HG03108 (cell line): ENCODE data around the gene MRPS15.

Experiments used
- ATAC-seq: cut with Tn5 transposase; IDR thresholded peaks from one replicate; pipeline ENCODE4 v1.9.1; 2021; ENCODE audit warnings: moderate library complexity; ENCODE audit not compliant: unreplicated experiment

The MRPS15 gene

GRCh38 chr1:36432616-36433015 is 31.6 kb downstream of the MRPS15 start:
- ATAC-seq: no peak

- no peak for ATAC-seq
These were observed 38.4 kb downstream of the MRPS15 start for GRCh38 chr1:36425791-36426190.

- no peak for ATAC-seq
These were observed 42.5 kb downstream of the MRPS15 start for GRCh38 chr1:36421649-36422048.

GRCh38 chr1:36420836-36421317 is 43.3 kb downstream of the MRPS15 start:
- ATAC-seq: peak; percentile 61

GRCh38 chr1:36420409-36420808 is 43.8 kb downstream of the MRPS15 start:
- ATAC-seq: no peak

- no peak for ATAC-seq
These were observed 44.6 kb downstream of the MRPS15 start for GRCh38 chr1:36419569-36419968.

- no peak for ATAC-seq
These were observed 45.0 kb downstream of the MRPS15 start for GRCh38 chr1:36419140-36419539.

GRCh38 chr1:36417931-36418330 is 46.3 kb downstream of the MRPS15 start:
- no peak for ATAC-seq

- ATAC-seq: no peak
These were observed 48.4 kb downstream of the MRPS15 start for GRCh38 chr1:36415661-36416326.

GRCh38 chr1:36414384-36414783 is 49.8 kb downstream of the MRPS15 start:
- ATAC-seq: no peak

GRCh38 chr1:36411674-36412648 is 52.2 kb downstream of the MRPS15 start:
- no peak for ATAC-seq

- no peak for ATAC-seq
These were observed 55.7 kb downstream of the MRPS15 start for GRCh38 chr1:36408479-36408878.

- no peak for ATAC-seq
These were observed 57.7 kb downstream of the MRPS15 start for GRCh38 chr1:36406440-36406839.
